DOHH2 (cell line): Measurements from ENCODE around the gene INHBC.

ENCODE experiments used
- H3F3A ChIP-seq: fragments of 200-600 bp; sonication (generic), shearing (Covaris generic); 2 replicates; pipeline ENCODE4 v1.6.0; 2016; ENCODE audit warnings: antibody characterized with exemption, mild to moderate bottlenecking; ENCODE audit not compliant: control insufficient read depth, insufficient read depth
- H3K27ac ChIP-seq: fragments of 200-600 bp; sonication (generic); 2 replicates; pipeline ENCODE4 v1.5.1; 2014; ENCODE audit warnings: low read depth, mild to moderate bottlenecking, low read length, moderate library complexity
- H3K27me3 ChIP-seq: fragments of 200-600 bp; sonication (generic); 2 replicates; pipeline ENCODE4 v1.6.1; 2014; ENCODE audit warnings: mild to moderate bottlenecking, low read length, mixed read lengths; ENCODE audit not compliant: control insufficient read depth
- H3K36me3 ChIP-seq: fragments of 200-600 bp; sonication (generic); 2 replicates; pipeline ENCODE4 v1.6.1; 2014; ENCODE audit warnings: mild to moderate bottlenecking, low read length, moderate library complexity, mixed read lengths; ENCODE audit not compliant: control insufficient read depth
- H3K4me1 ChIP-seq: fragments of 200-600 bp; sonication (generic); 2 replicates; pipeline ENCODE4 v1.6.1; 2014; ENCODE audit warnings: mild to moderate bottlenecking, low read length, mixed read lengths; ENCODE audit not compliant: control insufficient read depth
- H3K4me2 ChIP-seq: fragments of 200-600 bp; sonication (generic); 2 replicates; pipeline ENCODE4 v1.6.0; 2014; ENCODE audit warnings: mild to moderate bottlenecking, low read length, moderate library complexity
- H3K4me3 ChIP-seq: fragments of 200-600 bp; sonication (generic); 2 replicates; pipeline ENCODE4 v1.5.1; 2014; ENCODE audit warnings: mild to moderate bottlenecking, low read length, mixed read lengths
- H3K79me2 ChIP-seq: fragments of 200-600 bp; sonication (generic); 2 replicates; pipeline ENCODE4 v1.6.1; 2014; ENCODE audit warnings: mild to moderate bottlenecking, low read length, mixed read lengths; ENCODE audit not compliant: control insufficient read depth
- H3K9me2 ChIP-seq: fragments of 200-600 bp; sonication (generic); replicated peaks from 2 replicates; pipeline ENCODE4 v1.6.1; 2014; ENCODE audit warnings: mild to moderate bottlenecking, low read length, mixed read lengths; ENCODE audit not compliant: control insufficient read depth
- H3K9me3 ChIP-seq: fragments of 200-600 bp; sonication (generic); 2 replicates; pipeline ENCODE4 v1.6.1; 2014; ENCODE audit warnings: antibody characterized with exemption, low read length, mixed read lengths; ENCODE audit not compliant: control insufficient read depth, insufficient read depth
- H4K20me1 ChIP-seq: fragments of 200-600 bp; sonication (generic); 2 replicates; pipeline ENCODE4 v1.6.0; 2014; ENCODE audit warnings: low read depth, mild to moderate bottlenecking, antibody characterized with exemption, low read length, moderate library complexity; ENCODE audit not compliant: control insufficient read depth, insufficient read depth
- EZH2phosphoT487 ChIP-seq: fragments of 200-600 bp; sonication (generic); IDR thresholded peaks from 2 replicates; pipeline ENCODE4 v1.6.1; 2017; ENCODE audit warnings: borderline replicate concordance, mild to moderate bottlenecking, antibody characterized with exemption, low read length, moderate library complexity, mixed read lengths
- TF ChIP-seq, protein P1 (sequence below): fragments of 200-600 bp; sonication (generic); IDR thresholded peaks from one replicate; pipeline ENCODE4 v1.5.1; 2014; ENCODE audit warnings: antibody characterized with exemption, mild to moderate bottlenecking, low read depth, low read length; ENCODE audit not compliant: poor library complexity, severe bottlenecking

Gene INHBC

DNA sequence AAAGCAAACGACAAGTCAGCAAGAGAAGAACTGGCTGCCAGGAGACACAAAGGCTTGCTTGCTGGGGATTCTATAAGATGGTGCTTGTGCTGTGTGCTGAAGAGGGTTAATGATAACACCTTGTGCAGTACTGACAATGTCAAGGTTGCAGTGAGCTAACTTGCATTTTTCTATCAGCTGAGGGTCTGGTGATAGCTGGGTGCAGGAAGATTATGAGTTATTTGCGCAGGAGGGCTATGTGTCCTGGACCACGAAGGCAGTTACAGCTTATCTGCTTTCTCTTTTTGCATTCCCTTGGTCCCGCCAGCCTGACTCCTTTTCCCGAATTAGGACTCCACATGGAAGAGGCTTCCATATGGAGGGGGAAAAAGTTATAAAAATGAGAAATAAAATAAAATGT lies 46.2 kb upstream of the INHBC start:
- Histone ChIP-seq H4K20me1 (no peaks in the 10 kb centered on the region), H3K36me3 (peaks cover 17% of the 10 kb centered on the region), H3F3A (0 out of 2 replicates have a peak, but pooled peaks cover 2% of the 10 kb centered on the region), H3K9me2 (no peaks in the 10 kb centered on the region), H3K27ac (no peak overlapping the region), H3K4me3 (no peak overlapping the region), H3K4me1 (no peaks in the 10 kb centered on the region), H3K9me3 (no peaks in the 10 kb centered on the region), H3K79me2 (no peaks in the 10 kb centered on the region), H3K4me2 (no peak overlapping the region), H3K27me3 (no peaks in the 10 kb centered on the region)
- TF ChIP-seq, protein P1, sequence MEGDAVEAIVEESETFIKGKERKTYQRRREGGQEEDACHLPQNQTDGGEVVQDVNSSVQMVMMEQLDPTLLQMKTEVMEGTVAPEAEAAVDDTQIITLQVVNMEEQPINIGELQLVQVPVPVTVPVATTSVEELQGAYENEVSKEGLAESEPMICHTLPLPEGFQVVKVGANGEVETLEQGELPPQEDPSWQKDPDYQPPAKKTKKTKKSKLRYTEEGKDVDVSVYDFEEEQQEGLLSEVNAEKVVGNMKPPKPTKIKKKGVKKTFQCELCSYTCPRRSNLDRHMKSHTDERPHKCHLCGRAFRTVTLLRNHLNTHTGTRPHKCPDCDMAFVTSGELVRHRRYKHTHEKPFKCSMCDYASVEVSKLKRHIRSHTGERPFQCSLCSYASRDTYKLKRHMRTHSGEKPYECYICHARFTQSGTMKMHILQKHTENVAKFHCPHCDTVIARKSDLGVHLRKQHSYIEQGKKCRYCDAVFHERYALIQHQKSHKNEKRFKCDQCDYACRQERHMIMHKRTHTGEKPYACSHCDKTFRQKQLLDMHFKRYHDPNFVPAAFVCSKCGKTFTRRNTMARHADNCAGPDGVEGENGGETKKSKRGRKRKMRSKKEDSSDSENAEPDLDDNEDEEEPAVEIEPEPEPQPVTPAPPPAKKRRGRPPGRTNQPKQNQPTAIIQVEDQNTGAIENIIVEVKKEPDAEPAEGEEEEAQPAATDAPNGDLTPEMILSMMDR: no peak
- no peak for TF ChIP-seq EZH2phosphoT487

DNA sequence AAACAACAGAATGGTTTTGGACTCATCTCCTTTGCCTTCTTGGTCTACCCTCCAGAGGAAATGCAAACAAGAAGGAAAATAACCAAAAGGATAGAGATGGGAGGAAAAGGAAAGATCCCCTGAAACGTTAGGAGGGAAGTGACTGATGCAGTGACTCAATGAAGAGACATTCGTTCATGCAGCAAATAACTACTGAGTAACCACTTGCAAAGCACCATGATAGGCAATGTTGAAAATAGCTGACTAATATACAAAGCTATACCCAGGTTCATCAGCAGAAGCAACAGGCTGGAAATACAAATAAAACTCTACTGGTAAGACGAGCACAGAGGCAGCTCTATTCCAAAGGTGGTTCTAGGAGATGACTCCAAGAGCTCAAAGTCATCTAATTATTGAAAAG lies 45.6 kb upstream of the INHBC start:
- no peaks in the 10 kb centered on the region for H3K4me1 ChIP-seq
- H3K79me2 ChIP-seq: no peaks in the 10 kb centered on the region
- H3K9me3 ChIP-seq: no peaks in the 10 kb centered on the region
- H3K36me3 ChIP-seq: peaks cover 17% of the 10 kb centered on the region
- TF ChIP-seq EZH2phosphoT487: no peak
- TF ChIP-seq, protein P1: no peak
- no peak overlapping the region for H3K4me3 ChIP-seq
- no peaks in the 10 kb centered on the region for H3K27me3 ChIP-seq
- no peak overlapping the region for H3K4me2 ChIP-seq
- H4K20me1 ChIP-seq: no peaks in the 10 kb centered on the region
- no peak overlapping the region for H3K27ac ChIP-seq
- 0 out of 2 replicates have a peak, but pooled peaks cover 2% of the 10 kb centered on the region for H3F3A ChIP-seq
- H3K9me2 ChIP-seq: no peaks in the 10 kb centered on the region

DNA sequence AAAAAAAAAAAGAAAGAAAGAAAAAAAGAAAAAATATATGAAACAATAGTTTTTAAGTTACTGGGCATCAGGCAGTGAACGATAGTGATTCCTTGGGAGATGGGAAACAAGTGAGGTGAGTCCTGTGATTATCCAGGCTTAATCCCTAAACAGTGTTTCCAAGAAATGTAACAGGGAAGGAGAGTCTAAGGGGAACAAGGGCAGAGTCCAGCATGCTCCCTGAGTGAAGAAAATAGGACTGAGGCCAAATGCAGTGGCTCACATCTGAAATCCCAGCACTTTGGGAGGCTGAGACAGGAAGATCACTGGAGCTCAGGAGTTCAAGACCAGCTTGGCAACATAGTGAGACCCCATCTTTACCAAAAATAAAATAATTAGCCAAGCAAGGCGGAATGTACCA lies 44.4 kb upstream of the INHBC start:
- Histone ChIP-seq H3K27ac (no peak overlapping the region), H3K79me2 (no peaks in the 10 kb centered on the region), H3K9me3 (no peaks in the 10 kb centered on the region), H3F3A (no peaks in the 10 kb centered on the region), H3K4me3 (no peak overlapping the region), H3K36me3 (peaks cover 23% of the 10 kb centered on the region), H4K20me1 (no peaks in the 10 kb centered on the region), H3K9me2 (no peaks in the 10 kb centered on the region), H3K4me2 (no peak overlapping the region), H3K27me3 (no peaks in the 10 kb centered on the region), H3K4me1 (no peaks in the 10 kb centered on the region)
- TF ChIP-seq, protein P1: no peak
- TF ChIP-seq EZH2phosphoT487: no peak

DNA sequence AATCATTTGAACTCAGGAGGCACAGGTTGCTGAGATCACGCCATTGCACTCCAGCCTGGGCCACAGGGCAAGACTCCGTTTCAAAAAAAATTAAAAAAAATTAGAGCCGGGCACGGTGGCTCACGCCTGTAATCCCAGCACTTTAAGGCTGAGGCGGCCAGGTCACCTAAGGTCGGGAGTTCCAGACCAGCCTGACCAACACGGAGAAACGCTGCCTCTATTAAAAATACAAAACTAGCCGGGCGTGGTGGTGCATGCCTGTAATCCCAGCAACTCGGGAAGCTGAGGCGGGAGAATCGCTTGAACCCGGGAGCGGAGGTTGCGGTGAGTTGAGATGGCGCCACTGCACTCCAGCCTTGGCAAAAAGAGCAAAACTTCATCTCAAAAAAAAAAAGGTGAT lies 39.5 kb upstream of the INHBC start:
- Histone ChIP-seq H3K4me2 (no peak overlapping the region), H3F3A (no peaks in the 10 kb centered on the region), H3K79me2 (peaks cover 17% of the 10 kb centered on the region), H3K27ac (no peak overlapping the region), H3K4me1 (no peaks in the 10 kb centered on the region), H3K9me2 (no peaks in the 10 kb centered on the region), H3K9me3 (no peaks in the 10 kb centered on the region), H3K4me3 (no peak overlapping the region), H3K36me3 (peaks cover 17% of the 10 kb centered on the region), H3K27me3 (no peaks in the 10 kb centered on the region), H4K20me1 (no peaks in the 10 kb centered on the region)
- TF ChIP-seq, protein P1: no peak
- TF ChIP-seq EZH2phosphoT487: no peak
